PC-9 (cell line): Measurements from ENCODE around the gene ERMAP. TPM values are rescaled to one million over a fixed set of nuclear protein-coding genes. Genes with fewer than 3 reads are reported as not detected.
"Not testable (repeated sequence)": the region's sequence is repeated elsewhere in the genome, so short reads cannot be mapped to it uniquely, and the experiment has no call there.

ENCODE experiments used
- BruUV-seq: library from RNA; stranded (reverse); fragments of 400-500 nt; replicated peaks from 2 replicates; lab custom pipeline; 2021; lab: Mats Ljungman, UMichigan
- CTCF ChIA-PET: fragments of 300-600 bp; sonication (Branson Sonifier 250); formaldehyde crosslinking; loops from one replicate; lab custom pipeline; 2022; ENCODE audit warnings: antibody characterized with exemption; lab: Charles Lee
- POLR2A ChIA-PET: fragments of 300-600 bp; sonication (Branson Sonifier 250); formaldehyde crosslinking; loops from one replicate; lab custom pipeline; 2022; ENCODE audit warnings: antibody characterized with exemption; ENCODE audit not compliant: unreplicated experiment; lab: Charles Lee
- DNase-seq, 2 experiments: peaks; one replicate each; pipeline versions ENCODE4 v3.0.0 to v3.0.0-alpha.2; 2015 to 2022; ENCODE audit warnings: mixed read lengths in 1 of 2
- H2AFZ ChIP-seq: fragments of 200-600 bp; sonication (generic); 2 replicates; pipeline ENCODE4 v1.8.1; 2017; ENCODE audit warnings: antibody characterized with exemption
- H3F3A ChIP-seq: fragments of 200-600 bp; sonication (generic); 2 replicates; pipeline ENCODE4 v1.8.1; 2017; ENCODE audit warnings: antibody characterized with exemption, mild to moderate bottlenecking, low read depth; ENCODE audit not compliant: insufficient read depth
- H3K27ac ChIP-seq: fragments of 200-600 bp; sonication (generic); 2 replicates; pipeline ENCODE4 v1.6.1; 2016; ENCODE audit warnings: mixed run types
- H3K27me3 ChIP-seq: fragments of 200-600 bp; sonication (generic); 2 replicates; pipeline ENCODE4 v1.6.1; 2016; ENCODE audit warnings: low read depth, mixed run types; ENCODE audit not compliant: insufficient read depth
- H3K36me3 ChIP-seq: fragments of 200-600 bp; sonication (generic); 2 replicates; pipeline ENCODE4 v1.6.1; 2016; ENCODE audit warnings: low read depth, mixed run types
- H3K4me1 ChIP-seq: fragments of 200-600 bp; sonication (generic); replicated peaks from 2 replicates; pipeline ENCODE4 v1.6.1; 2016; ENCODE audit warnings: mixed run types; ENCODE audit not compliant: insufficient read depth
- H3K4me2 ChIP-seq: fragments of 200-600 bp; sonication (generic); 2 replicates; pipeline ENCODE4 v1.6.1; 2017; ENCODE audit warnings: mixed run types
- H3K4me3 ChIP-seq: fragments of 200-600 bp; sonication (generic); 2 replicates; pipeline ENCODE4 v1.6.1; 2016; ENCODE audit warnings: mixed run types
- H3K79me2 ChIP-seq: fragments of 200-600 bp; sonication (generic); 2 replicates; pipeline ENCODE4 v1.6.1; 2017; ENCODE audit warnings: low read depth, mixed run types
- H3K9me2 ChIP-seq: fragments of 200-600 bp; sonication (generic); 2 replicates; pipeline ENCODE4 v1.8.1; 2017; ENCODE audit warnings: mild to moderate bottlenecking; ENCODE audit not compliant: insufficient read depth
- H3K9me3 ChIP-seq: fragments of 200-600 bp; sonication (generic); 2 replicates; pipeline ENCODE4 v1.8.1; 2016; ENCODE audit warnings: low read depth; ENCODE audit not compliant: insufficient read depth
- H4K20me1 ChIP-seq: fragments of 200-600 bp; sonication (generic); 2 replicates; pipeline ENCODE4 v1.8.1; 2017; ENCODE audit not compliant: insufficient read depth
- CTCF ChIP-seq: fragments of 200-600 bp; sonication (generic); conservative IDR thresholded peaks from 2 replicates; pipeline ENCODE4 v1.6.1; 2017; ENCODE audit warnings: mixed run types, antibody characterized with exemption, mild to moderate bottlenecking, moderate library complexity
- EZH2 ChIP-seq: fragments of 200-600 bp; sonication (generic); IDR thresholded peaks from 2 replicates; pipeline ENCODE4 v1.8.0; 2017; ENCODE audit warnings: antibody characterized with exemption, low read depth
- intact Hi-C: fragments of 100-400 bp; cut with micrococcal nuclease; formaldehyde crosslinking; loops from one replicate; pipeline ENCODE4 v1.10.0; 2022; ENCODE audit not compliant: unreplicated experiment
- total RNA-seq: library from RNA; stranded (reverse); gene quantifications from 2 replicates; pipeline ENCODE4 v1.2.3, GENCODE V29; 2021

Gene ERMAP
- total RNA-seq, 1 experiment from 2014 or later, result 20.8 TPM

GRCh38 chr1:42861014-42861399, 44.1 kb downstream of the ERMAP start:
- no peak for DNase-seq
- Histone ChIP-seq H3K9me2 (no peaks in the 10 kb centered on the region), H3K27me3 (no peaks in the 10 kb centered on the region), H3K4me2 (no peak overlapping the region), H2AFZ (no peak overlapping the region), H3K4me1 (no peaks in the 10 kb centered on the region), H3K79me2 (no peaks in the 10 kb centered on the region), H3K4me3 (no peak overlapping the region), H3K27ac (no peak overlapping the region), H3K9me3 (peaks cover 47% of the 10 kb centered on the region), H3K36me3 (no peaks in the 10 kb centered on the region), H4K20me1 (no peaks in the 10 kb centered on the region), H3F3A (no peaks in the 10 kb centered on the region)
- BruUV-seq, result no TSS peak
- intact Hi-C loops, result no loop called here
- no peak for TF ChIP-seq EZH2
- no peak for TF ChIP-seq CTCF
- ChIA-PET CTCF (no interaction called here), POLR2A (no interaction called here)

- BruUV-seq, result no TSS peak
- H3K4me3 ChIP-seq, result no peak overlapping the region
- no peak overlapping the region for H2AFZ ChIP-seq
- intact Hi-C loops, result no loop called here
- H3K4me2 ChIP-seq, result no peak overlapping the region
- H3K27ac ChIP-seq, result no peak overlapping the region
- H3K27me3 ChIP-seq, result no peaks in the 10 kb centered on the region
- no peaks in the 10 kb centered on the region for H3K79me2 ChIP-seq
- DNase-seq, result no peak
- ChIA-PET POLR2A (no interaction called here), CTCF (no interaction called here)
- no peaks in the 10 kb centered on the region for H4K20me1 ChIP-seq
- H3F3A ChIP-seq, result no peaks in the 10 kb centered on the region
- peaks cover 11% of the 10 kb centered on the region; the same call in 1 of the 2 replicates for H3K9me3 ChIP-seq
- no peaks in the 10 kb centered on the region for H3K4me1 ChIP-seq
- no peaks in the 10 kb centered on the region for H3K9me2 ChIP-seq
- TF ChIP-seq CTCF, result no peak
- no peak for TF ChIP-seq EZH2
- H3K36me3 ChIP-seq, result no peaks in the 10 kb centered on the region
Observed at GRCh38 chr1:42866549-42866948, 49.6 kb downstream of the ERMAP start.

- H3K9me3 ChIP-seq, intact Hi-C loops, DNase-seq, POLR2A ChIA-PET, CTCF ChIA-PET, H4K20me1 ChIP-seq, H3K9me2 ChIP-seq, H3K36me3 ChIP-seq, H3K27me3 ChIP-seq, H3K27ac ChIP-seq, H3K79me2 ChIP-seq, H3K4me3 ChIP-seq, BruUV-seq, H3K4me2 ChIP-seq, H3F3A ChIP-seq, H2AFZ ChIP-seq, H3K4me1 ChIP-seq: not testable (repeated sequence)
Observed at GRCh38 chr1:42868466-42868865, 51.5 kb downstream of the ERMAP start.

GRCh38 chr1:42869254-42869653, 52.3 kb downstream of the ERMAP start:
- H3F3A ChIP-seq, H3K4me1 ChIP-seq, H4K20me1 ChIP-seq, CTCF ChIA-PET, H3K36me3 ChIP-seq, DNase-seq, H3K27me3 ChIP-seq, H2AFZ ChIP-seq, POLR2A ChIA-PET, H3K9me3 ChIP-seq, H3K79me2 ChIP-seq, H3K4me3 ChIP-seq, intact Hi-C loops, BruUV-seq, H3K4me2 ChIP-seq, H3K27ac ChIP-seq, H3K9me2 ChIP-seq: not testable (repeated sequence)

- POLR2A ChIA-PET, H3F3A ChIP-seq, H3K9me3 ChIP-seq, H3K9me2 ChIP-seq, H3K4me2 ChIP-seq, H4K20me1 ChIP-seq, DNase-seq, intact Hi-C loops, H3K27ac ChIP-seq, H3K27me3 ChIP-seq, BruUV-seq, H3K36me3 ChIP-seq, H2AFZ ChIP-seq, H3K79me2 ChIP-seq, CTCF ChIA-PET, H3K4me3 ChIP-seq, H3K4me1 ChIP-seq: not testable (repeated sequence)
Observed at GRCh38 chr1:42869751-42870150, 52.8 kb downstream of the ERMAP start.

GRCh38 chr1:42873108-42873507, 56.2 kb downstream of the ERMAP start:
- BruUV-seq, CTCF ChIA-PET, intact Hi-C loops: not testable (repeated sequence)

More at GRCh38 chr1:42873108-42873507, 56.2 kb downstream of the ERMAP start:
- H3K4me3 ChIP-seq, H3K79me2 ChIP-seq, H3F3A ChIP-seq, H3K4me2 ChIP-seq, POLR2A ChIA-PET, H2AFZ ChIP-seq, H3K27ac ChIP-seq, DNase-seq, H3K27me3 ChIP-seq, H3K9me2 ChIP-seq, H3K4me1 ChIP-seq, H4K20me1 ChIP-seq, H3K36me3 ChIP-seq, H3K9me3 ChIP-seq: not testable (repeated sequence)
